Activated CD8-positive, alpha-beta memory T cell treated with anti-CD3 and anti-CD28 coated beads, Interleukin-2, amount 50 U/mL, for 48 hours (primary cell): ENCODE measurements around the gene XRCC4.
"Not testable (repeated sequence)": the region's sequence is repeated elsewhere in the genome, so short reads cannot be mapped to it uniquely, and the experiment has no call there.

Experiments used
- DNase-seq: peaks from one replicate; pipeline ENCODE4 v3.0.0-alpha.2; 2020

XRCC4 gene

GRCh38 chr5:83197326-83197967, 120.1 kb downstream of the XRCC4 start:
- DNase-seq = no peak

DNA sequence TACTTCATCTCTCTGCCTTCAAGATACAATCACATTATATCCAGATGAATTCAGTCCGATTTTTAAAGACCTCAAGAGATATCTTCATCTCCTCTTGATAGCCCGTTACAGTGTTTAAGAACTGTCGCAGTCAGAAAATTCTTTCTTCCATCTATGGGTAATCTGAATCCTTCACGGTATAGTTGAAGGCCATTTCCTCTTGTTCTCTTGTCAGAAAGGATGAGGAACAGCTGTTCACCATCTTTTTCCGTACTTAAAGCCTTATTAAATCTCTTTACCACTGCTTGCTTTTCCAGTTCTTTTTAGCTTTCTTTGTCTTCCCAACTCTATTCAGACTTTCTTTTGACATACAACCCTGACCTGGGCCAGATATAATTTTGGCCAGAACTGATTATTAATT, 121.8 kb downstream of the XRCC4 start:
- no peak for DNase-seq

DNA sequence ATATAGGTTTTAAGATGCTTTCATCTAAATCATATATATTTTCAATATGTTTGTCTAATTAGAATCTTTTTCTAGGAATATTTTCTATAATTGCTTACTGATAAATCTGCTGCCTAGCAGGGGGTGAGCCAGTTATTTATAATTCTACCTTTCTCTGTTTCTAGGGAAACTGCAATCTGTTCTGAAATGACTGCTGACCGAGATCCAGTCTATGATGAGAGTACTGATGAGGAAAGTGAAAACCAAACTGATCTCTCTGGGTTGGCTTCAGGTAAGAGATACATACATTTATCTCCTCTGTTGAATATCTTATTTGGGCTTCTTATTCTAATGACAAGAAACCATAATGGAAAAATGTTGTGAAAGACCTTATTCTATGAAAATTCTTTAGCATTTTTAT, 127.3 kb downstream of the XRCC4 start:
- DNase-seq = no peak

GRCh38 chr5:83209963-83210362, 132.6 kb downstream of the XRCC4 start:
- DNase-seq = no peak

DNA sequence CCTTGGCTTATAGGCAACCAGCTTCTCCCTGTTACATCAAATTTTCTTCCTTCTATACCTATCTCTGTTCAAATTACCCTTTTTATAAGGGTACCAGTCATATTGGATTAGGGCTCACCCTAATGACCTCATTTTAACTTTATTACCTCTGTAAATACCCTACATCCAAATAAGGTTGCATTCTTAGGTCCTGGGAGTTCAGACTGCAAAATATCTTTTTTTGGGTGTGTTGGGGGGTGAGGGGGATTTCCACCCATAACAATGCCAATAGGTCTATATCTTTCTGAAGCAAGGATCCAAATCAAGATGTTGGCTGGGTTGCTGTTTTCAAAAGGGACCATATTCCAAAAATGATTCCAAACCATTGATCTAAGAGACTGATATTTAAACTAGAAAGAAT, 141.7 kb downstream of the XRCC4 start:
- DNase-seq = no peak

GRCh38 chr5:83219495-83219894, 142.1 kb downstream of the XRCC4 start:
- DNase-seq = no peak

- no peak for DNase-seq
Observed at GRCh38 chr5:83220331-83220730, 143.0 kb downstream of the XRCC4 start.

- no peak for DNase-seq
Observed at GRCh38 chr5:83222906-83223305, 145.6 kb downstream of the XRCC4 start.

DNA sequence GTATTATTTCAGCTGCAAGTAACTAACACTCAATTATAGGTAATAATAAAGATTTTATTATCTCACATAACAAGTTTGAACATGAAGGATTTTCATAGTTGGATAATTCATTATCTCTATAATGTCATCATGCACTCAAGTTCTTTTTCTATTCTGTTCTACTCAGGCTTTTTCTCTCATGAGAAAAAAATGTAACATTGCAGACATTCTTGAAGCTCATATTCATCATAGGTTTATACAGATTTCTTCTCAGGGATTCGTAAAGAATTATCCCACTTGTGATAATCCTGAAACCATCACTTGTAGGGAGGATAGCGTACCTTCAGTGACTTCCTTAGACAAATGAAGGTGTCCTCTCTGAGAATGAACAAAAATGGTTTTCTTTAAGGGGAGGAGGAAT, 150.3 kb downstream of the XRCC4 start:
- no peak for DNase-seq

GRCh38 chr5:83230511-83230910, 153.2 kb downstream of the XRCC4 start:
- no peak for DNase-seq

DNA sequence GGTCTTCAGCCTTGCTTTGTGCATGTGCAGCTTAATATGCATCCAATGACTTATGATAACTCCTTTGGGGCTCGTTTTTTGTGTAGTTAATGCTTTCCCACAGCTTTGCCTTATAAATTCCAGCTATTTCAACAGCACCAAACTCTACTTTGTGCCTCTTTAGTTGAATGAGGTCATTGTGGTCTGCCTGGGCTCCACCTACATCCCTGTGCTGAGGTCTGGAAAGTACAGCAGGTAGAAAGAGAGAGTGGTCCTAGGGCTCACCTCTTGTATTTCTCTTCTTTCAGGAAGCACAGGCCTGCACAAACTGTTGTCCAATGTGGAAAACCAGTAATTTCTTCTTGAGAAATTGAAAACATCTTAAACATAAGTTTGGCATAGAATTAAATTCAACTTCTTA, 167.2 kb downstream of the XRCC4 start:
- no peak for DNase-seq

DNA sequence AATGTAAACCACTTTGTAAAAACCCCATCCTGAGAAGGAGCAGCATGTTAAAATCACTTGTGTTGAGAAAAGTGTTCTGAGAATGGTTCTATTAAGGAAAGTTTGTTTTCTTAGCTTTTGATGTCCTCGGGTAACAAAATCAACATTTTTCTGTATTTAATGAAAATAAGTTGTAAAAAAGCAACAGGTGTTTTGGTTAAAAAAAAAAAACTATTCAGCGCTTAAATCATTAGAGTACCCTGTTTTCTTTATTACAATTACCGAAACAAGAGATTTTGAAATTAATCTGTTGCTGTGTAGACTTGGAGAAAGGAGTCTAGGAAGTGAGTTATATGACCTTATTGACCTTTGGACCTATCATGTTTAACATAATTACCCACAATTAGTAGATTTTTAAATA, 167.7 kb downstream of the XRCC4 start:
- no peak for DNase-seq

DNA sequence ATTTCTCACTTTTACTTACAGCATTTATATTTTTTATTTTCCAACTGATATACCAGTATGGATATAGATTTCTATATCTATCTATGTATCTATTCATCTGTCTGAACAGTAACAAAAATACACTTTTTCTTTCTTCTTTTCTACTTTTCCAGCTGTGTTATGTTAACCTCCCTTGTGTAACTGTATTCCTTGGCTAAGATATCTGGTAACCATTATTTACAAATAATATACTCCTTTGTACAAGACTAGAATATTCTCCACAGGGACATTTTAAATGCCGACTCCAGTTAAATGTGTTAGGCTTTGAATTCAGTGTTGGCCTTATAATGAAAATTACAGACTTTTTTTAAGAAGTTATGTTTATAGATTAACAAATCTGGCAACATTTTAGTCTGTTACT, 168.7 kb downstream of the XRCC4 start:
- DNase-seq = no peak

- DNase-seq = no peak
Observed at GRCh38 chr5:83249156-83249555, 171.8 kb downstream of the XRCC4 start.

- DNase-seq = no peak
Observed at GRCh38 chr5:83251849-83252248, 174.5 kb downstream of the XRCC4 start.

DNA sequence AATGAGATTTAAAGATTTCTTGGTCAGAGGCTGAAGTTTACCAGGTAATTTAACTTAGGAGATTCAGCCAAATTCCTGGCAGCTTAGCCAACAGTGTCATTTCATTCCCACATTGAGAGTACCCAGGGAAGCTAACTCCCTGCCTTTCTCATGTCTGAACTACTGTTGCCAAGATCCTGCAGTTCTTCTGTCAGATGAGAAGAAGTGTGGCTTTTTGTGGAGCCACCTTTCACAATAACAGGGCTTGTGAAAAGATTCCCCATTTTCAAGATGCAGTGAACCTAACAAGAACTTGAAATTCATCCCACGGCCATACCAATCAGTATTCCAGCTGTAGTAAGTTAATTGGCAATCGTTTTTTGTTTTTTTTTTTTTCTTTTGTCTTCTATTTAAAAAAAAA, 176.4 kb downstream of the XRCC4 start:
- DNase-seq = no peak

DNA sequence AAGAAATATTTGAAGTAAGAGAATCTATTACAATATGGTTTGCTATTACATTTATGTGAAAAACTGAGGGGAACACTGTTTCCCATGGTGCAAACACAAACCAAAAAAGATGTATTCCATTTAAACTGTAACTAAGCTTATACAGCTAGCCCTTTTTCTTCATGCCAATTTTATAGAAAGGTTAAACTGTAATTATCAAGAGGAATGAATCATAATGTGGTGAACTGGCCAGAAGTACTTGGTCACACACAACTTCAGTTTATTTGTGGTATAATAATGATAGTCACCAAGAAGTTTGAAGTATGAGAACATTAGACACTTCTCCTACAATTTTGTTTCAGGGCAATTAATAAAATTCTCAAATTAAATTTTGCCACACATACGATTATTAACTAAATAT, 177.9 kb downstream of the XRCC4 start:
- no peak for DNase-seq

GRCh38 chr5:83256091-83256780, 178.9 kb downstream of the XRCC4 start:
- no peak for DNase-seq

- not testable (repeated sequence) for DNase-seq
Observed at GRCh38 chr5:83257684-83258083, 180.3 kb downstream of the XRCC4 start.

DNA sequence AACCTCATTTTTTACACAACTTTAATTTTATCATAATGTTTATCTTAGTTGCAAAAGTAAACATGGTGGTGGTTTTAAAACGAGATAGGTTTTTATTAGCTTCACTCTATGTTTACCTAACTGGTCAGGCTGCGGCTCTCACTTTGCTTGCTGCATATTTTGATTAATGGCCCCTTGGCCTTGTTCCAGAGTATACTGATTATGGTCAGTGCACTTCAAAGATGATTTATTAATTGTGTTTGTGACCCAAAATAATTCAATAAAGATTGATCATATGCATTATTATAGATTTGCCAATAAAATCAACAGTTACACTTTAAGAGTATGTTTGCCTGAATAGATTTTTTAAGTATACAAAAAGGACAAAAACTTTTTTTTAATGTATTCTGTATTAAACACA, 188.0 kb downstream of the XRCC4 start:
- DNase-seq = no peak

- DNase-seq = no peak
Observed at GRCh38 chr5:83270311-83270710, 193.0 kb downstream of the XRCC4 start.

- DNase-seq = no peak
Observed at GRCh38 chr5:83277154-83277553, 199.8 kb downstream of the XRCC4 start.

DNA sequence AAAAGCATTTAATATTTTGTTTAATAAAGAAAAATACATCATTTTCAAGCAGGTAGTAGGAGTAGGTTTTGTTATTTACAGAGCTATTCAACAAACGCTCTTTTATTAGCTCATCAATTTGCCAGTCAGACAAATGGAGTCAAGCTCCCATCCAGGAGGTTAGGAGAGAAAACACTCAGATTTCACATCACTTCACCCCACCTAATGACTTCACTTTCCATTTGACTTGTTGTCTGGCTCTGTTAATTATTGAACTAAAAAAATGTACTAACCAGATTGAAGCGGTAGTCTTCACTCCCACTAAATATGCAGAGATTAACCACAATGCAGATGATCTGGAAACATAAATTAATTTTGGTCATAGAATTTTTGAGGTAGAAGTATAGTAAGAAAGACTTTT, 200.6 kb downstream of the XRCC4 start:
- no peak for DNase-seq

GRCh38 chr5:83281176-83281575, 203.8 kb downstream of the XRCC4 start:
- no peak for DNase-seq

GRCh38 chr5:83281658-83282057, 204.3 kb downstream of the XRCC4 start:
- DNase-seq = no peak
